Measurements from ENCODE around the gene PTBP1. TPM values are rescaled to one million over a fixed set of nuclear protein-coding genes. Genes with fewer than 3 reads are reported as not detected.

Gene PTBP1
- total and polyA plus RNA-seq, 2 experiments from 2014 or later: 539 to 632 TPM

GRCh38 chr19:834216-834615, 37.0 kb downstream of the PTBP1 start (continued):
- TF ChIP-seq STAT1 (IDR thresholded peaks at IDR 0.05; ENCODE audit: unreplicated experiment): no peak
- no peak for TF ChIP-seq JUNB (IDR thresholded peaks at IDR 0.05; ENCODE audit: unreplicated experiment)
- no peak for TF ChIP-seq EZH2 (IDR thresholded peaks at IDR 0.05; ENCODE audit: low read depth, unreplicated experiment)
- TF ChIP-seq NANOG (IDR thresholded peaks at IDR 0.05; ENCODE audit: borderline replicate concordance): no peak
- TF ChIP-seq EZH2phosphoT487 (IDR thresholded peaks at IDR 0.05; ENCODE audit: unreplicated experiment): no peak
- TF ChIP-seq, protein P1, sequence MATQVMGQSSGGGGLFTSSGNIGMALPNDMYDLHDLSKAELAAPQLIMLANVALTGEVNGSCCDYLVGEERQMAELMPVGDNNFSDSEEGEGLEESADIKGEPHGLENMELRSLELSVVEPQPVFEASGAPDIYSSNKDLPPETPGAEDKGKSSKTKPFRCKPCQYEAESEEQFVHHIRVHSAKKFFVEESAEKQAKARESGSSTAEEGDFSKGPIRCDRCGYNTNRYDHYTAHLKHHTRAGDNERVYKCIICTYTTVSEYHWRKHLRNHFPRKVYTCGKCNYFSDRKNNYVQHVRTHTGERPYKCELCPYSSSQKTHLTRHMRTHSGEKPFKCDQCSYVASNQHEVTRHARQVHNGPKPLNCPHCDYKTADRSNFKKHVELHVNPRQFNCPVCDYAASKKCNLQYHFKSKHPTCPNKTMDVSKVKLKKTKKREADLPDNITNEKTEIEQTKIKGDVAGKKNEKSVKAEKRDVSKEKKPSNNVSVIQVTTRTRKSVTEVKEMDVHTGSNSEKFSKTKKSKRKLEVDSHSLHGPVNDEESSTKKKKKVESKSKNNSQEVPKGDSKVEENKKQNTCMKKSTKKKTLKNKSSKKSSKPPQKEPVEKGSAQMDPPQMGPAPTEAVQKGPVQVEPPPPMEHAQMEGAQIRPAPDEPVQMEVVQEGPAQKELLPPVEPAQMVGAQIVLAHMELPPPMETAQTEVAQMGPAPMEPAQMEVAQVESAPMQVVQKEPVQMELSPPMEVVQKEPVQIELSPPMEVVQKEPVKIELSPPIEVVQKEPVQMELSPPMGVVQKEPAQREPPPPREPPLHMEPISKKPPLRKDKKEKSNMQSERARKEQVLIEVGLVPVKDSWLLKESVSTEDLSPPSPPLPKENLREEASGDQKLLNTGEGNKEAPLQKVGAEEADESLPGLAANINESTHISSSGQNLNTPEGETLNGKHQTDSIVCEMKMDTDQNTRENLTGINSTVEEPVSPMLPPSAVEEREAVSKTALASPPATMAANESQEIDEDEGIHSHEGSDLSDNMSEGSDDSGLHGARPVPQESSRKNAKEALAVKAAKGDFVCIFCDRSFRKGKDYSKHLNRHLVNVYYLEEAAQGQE (IDR thresholded peaks at IDR 0.05; ENCODE audit: unreplicated experiment): no peak

DNA sequence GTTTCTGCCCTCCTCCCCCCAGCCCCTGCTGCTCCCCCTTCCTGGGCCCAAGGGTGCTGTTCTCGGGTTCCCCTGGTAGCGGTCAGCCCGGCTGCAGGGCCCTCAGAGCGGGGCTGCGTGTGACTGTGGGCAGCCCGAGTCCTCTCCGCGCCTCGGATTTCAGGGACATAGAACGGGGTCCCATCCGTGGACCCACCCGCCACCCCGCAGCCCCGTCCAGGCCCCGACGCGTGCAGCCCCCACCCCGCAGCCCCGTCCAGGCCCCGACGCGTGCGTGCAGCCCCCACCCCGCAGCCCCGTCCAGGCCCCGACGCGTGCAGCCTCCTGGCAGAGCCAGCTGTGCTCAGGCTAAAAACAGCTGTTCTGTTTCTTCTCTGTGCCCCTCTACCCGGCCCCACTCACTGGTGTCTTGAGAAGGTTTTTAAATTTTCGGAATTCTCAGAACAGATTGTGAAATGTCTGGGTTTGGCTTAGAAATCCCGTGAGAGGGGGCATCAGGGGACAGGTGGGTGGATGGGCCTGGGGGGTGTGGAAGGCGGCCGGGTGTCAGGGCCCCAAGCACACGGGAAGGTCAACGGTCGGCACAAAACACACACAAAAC, 38.1 kb downstream of the PTBP1 start:
- no peaks in the 10 kb centered on the region for H3K9me2 ChIP-seq (ENCODE audit: insufficient read depth)
- H3K36me3 Mint-ChIP-seq (ENCODE audit: low read depth): no peaks in the 10 kb centered on the region
- H3K4me2 ChIP-seq: no peak overlapping the region
- no peaks in the 10 kb centered on the region for H3K9me3 Mint-ChIP-seq
- H3K27ac ChIP-seq (ENCODE audit: low read depth): no peak overlapping the region
- no peak overlapping the region for H3K4me3 Mint-ChIP-seq
- 0 out of 2 replicates have a peak, but pooled peaks cover 2% of the 10 kb centered on the region for H3F3A ChIP-seq (replicated peaks; ENCODE audit: low read depth)
- peaks cover 6% of the 10 kb centered on the region for H3K27me3 Mint-ChIP-seq (ENCODE audit: insufficient read depth, low read depth, poor library complexity)
- no peak overlapping the region for H3K27ac Mint-ChIP-seq
- H3K36me3 ChIP-seq (ENCODE audit: insufficient read depth): no peaks in the 10 kb centered on the region
- H2AFZ ChIP-seq: no peak overlapping the region
- H4K20me1 ChIP-seq (replicated peaks; ENCODE audit: insufficient read depth): no peaks in the 10 kb centered on the region
- no peaks in the 10 kb centered on the region for H3K27me3 ChIP-seq (ENCODE audit: insufficient read depth)
- DNase-seq (ENCODE audit: low spot score) (no peak), ATAC-seq (no peak)
- no peaks in the 10 kb centered on the region for H3K4me1 ChIP-seq (ENCODE audit: insufficient read depth)
- no peak overlapping the region for H3K4me3 ChIP-seq
- H3K4me1 Mint-ChIP-seq: no peaks in the 10 kb centered on the region; the same call in 2 of the 3 replicates
- no peaks in the 10 kb centered on the region for H3K79me2 ChIP-seq (replicated peaks; ENCODE audit: insufficient read depth)
- no peak for TF ChIP-seq CREB1 (CRISPR knock-in tag; IDR thresholded peaks at IDR 0.05; ENCODE audit: low read depth)
- TF ChIP-seq, protein P2, sequence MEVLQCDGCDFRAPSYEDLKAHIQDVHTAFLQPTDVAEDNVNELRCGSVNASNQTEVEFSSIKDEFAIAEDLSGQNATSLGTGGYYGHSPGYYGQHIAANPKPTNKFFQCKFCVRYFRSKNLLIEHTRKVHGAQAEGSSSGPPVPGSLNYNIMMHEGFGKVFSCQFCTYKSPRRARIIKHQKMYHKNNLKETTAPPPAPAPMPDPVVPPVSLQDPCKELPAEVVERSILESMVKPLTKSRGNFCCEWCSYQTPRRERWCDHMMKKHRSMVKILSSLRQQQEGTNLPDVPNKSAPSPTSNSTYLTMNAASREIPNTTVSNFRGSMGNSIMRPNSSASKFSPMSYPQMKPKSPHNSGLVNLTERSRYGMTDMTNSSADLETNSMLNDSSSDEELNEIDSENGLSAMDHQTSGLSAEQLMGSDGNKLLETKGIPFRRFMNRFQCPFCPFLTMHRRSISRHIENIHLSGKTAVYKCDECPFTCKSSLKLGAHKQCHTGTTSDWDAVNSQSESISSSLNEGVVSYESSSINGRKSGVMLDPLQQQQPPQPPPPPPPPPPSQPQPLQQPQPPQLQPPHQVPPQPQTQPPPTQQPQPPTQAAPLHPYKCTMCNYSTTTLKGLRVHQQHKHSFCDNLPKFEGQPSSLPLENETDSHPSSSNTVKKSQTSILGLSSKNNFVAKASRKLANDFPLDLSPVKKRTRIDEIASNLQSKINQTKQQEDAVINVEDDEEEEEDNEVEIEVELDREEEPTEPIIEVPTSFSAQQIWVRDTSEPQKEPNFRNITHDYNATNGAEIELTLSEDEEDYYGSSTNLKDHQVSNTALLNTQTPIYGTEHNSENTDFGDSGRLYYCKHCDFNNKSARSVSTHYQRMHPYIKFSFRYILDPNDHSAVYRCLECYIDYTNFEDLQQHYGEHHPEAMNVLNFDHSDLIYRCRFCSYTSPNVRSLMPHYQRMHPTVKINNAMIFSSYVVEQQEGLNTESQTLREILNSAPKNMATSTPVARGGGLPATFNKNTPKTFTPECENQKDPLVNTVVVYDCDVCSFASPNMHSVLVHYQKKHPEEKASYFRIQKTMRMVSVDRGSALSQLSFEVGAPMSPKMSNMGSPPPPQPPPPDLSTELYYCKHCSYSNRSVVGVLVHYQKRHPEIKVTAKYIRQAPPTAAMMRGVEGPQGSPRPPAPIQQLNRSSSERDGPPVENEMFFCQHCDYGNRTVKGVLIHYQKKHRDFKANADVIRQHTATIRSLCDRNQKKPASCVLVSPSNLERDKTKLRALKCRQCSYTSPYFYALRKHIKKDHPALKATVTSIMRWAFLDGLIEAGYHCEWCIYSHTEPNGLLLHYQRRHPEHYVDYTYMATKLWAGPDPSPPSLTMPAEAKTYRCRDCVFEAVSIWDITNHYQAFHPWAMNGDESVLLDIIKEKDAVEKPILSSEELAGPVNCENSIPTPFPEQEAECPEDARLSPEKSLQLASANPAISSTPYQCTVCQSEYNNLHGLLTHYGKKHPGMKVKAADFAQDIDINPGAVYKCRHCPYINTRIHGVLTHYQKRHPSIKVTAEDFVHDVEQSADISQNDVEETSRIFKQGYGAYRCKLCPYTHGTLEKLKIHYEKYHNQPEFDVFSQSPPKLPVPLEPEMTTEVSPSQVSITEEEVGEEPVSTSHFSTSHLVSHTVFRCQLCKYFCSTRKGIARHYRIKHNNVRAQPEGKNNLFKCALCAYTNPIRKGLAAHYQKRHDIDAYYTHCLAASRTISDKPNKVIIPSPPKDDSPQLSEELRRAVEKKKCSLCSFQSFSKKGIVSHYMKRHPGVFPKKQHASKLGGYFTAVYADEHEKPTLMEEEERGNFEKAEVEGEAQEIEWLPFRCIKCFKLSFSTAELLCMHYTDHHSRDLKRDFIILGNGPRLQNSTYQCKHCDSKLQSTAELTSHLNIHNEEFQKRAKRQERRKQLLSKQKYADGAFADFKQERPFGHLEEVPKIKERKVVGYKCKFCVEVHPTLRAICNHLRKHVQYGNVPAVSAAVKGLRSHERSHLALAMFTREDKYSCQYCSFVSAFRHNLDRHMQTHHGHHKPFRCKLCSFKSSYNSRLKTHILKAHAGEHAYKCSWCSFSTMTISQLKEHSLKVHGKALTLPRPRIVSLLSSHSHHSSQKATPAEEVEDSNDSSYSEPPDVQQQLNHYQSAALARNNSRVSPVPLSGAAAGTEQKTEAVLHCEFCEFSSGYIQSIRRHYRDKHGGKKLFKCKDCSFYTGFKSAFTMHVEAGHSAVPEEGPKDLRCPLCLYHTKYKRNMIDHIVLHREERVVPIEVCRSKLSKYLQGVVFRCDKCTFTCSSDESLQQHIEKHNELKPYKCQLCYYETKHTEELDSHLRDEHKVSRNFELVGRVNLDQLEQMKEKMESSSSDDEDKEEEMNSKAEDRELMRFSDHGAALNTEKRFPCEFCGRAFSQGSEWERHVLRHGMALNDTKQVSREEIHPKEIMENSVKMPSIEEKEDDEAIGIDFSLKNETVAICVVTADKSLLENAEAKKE (CRISPR knock-in tag; IDR thresholded peaks at IDR 0.05): no peak
